Spleen (tissue), 7 donors: Measurements from ENCODE around the gene GPR27.

Source experiments
- CTCF ChIP-seq, 11 experiments: fragments of 200-600 bp in 7 of 11; fragments of 450-650 bp in 4 of 11; sonication (generic) in 4 of 11; IDR thresholded peaks in 8 of 11; conservative IDR thresholded peaks in 3 of 11; 1 replicate in 7 of 11; 2 replicates in 4 of 11; pipeline versions ENCODE4 v1.4.0 to v1.8.0; 2016 to 2021; ENCODE audit warnings: antibody characterized with exemption in 11 of 11, inconsistent platforms in 4 of 11, mild to moderate bottlenecking in 1 of 11
- POLR2A ChIP-seq, 3 donors: fragments of 450-650 bp; IDR thresholded peaks; one replicate each; pipeline ENCODE4 v1.5.1; 2017; ENCODE audit warnings: antibody characterized with exemption in 3 of 3, mild to moderate bottlenecking in 1 of 3
- donor health status: DM: no; HTN: no; CAD: no; lungs with moderate emphysema.
- donor health status: DM: no; HTN: no; CAD: no.
- donor health status: DM: no; HTN: no; CAD: no.

DNA sequence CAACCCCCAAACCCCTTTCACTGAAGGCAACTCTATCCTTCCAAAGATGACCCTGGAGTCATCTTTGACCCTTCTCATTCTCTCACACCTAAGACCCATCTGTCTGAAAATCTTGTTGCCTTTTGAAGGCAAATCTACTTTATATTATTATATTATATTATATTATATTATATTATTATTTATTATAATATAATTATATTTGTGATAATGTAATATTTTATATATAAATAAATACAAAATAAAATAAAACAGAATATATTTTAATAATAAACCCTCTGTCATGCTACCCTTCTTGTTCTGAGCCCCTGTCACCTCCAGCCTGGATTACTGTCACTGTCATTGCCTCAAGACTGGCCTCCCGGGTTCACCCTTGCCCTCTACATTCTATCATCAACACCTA is 36.3 kb downstream of the GPR27 start:
- TF ChIP-seq CTCF (IDR thresholded peaks at IDR 0.05 in 8 of 11, conservative IDR thresholded peaks at IDR 0.05 in 3 of 11) = no peak
- TF ChIP-seq POLR2A (IDR thresholded peaks at IDR 0.05) = no peak
